IPS-20b (cell line): ENCODE data around the gene C11orf54.
"Not testable (repeated sequence)": the region's sequence is repeated elsewhere in the genome, so short reads cannot be mapped to it uniquely, and the experiment has no call there.

Experiments used
- H3K27ac ChIP-seq: one replicate; pipeline ENCODE4 v1.5.1; 2013; ENCODE audit warnings: low read length
- H3K27me3 ChIP-seq: 2 replicates; pipeline ENCODE4 v1.6.1; 2013; ENCODE audit warnings: mild to moderate bottlenecking, low read length, inconsistent platforms; ENCODE audit not compliant: insufficient read depth
- H3K36me3 ChIP-seq: 2 replicates; pipeline ENCODE4 v1.6.1; 2013; ENCODE audit warnings: low read depth, mild to moderate bottlenecking, inconsistent platforms, low read length, moderate library complexity; ENCODE audit not compliant: insufficient read depth
- H3K4me1 ChIP-seq: 2 replicates; pipeline ENCODE4 v1.6.1; 2013; ENCODE audit warnings: mild to moderate bottlenecking, control low read depth, inconsistent platforms, low read length, moderate library complexity; ENCODE audit not compliant: insufficient read depth
- H3K4me3 ChIP-seq: 2 replicates; pipeline ENCODE4 v1.5.1; 2013; ENCODE audit warnings: mild to moderate bottlenecking, low read length, inconsistent platforms
- H3K9ac ChIP-seq: 2 replicates; pipeline ENCODE4 v1.6.1; 2013; ENCODE audit warnings: low read depth, mild to moderate bottlenecking, inconsistent platforms, low read length, moderate library complexity
- H3K9me3 ChIP-seq: 2 replicates; pipeline ENCODE4 v1.6.1; 2013; ENCODE audit warnings: mild to moderate bottlenecking, low read depth, low read length, inconsistent platforms; ENCODE audit not compliant: insufficient read depth

Gene C11orf54

GRCh38 chr11:93737904-93738612 lies 3.4 kb upstream of the C11orf54 start:
- H3K36me3 ChIP-seq = peaks cover 75% of the 10 kb centered on the region
- no peaks in the 10 kb centered on the region for H3K27me3 ChIP-seq
- H3K27ac ChIP-seq = no peak overlapping the region
- no peaks in the 10 kb centered on the region for H3K9me3 ChIP-seq
- peaks cover 12% of the 10 kb centered on the region for H3K4me1 ChIP-seq
- peak overlapping the region; percentile 100 for H3K9ac ChIP-seq
- peak overlapping the region; percentile 99 for H3K4me3 ChIP-seq

GRCh38 chr11:93738647-93739081 lies 2.8 kb upstream of the C11orf54 start:
- Histone ChIP-seq H3K36me3 (peaks cover 69% of the 10 kb centered on the region), H3K4me3 (peak overlapping the region; percentile 99), H3K4me1 (peaks cover 12% of the 10 kb centered on the region)

GRCh38 chr11:93740031-93740729 lies 1.3 kb upstream of the C11orf54 start:
- Histone ChIP-seq H3K4me3 (peak overlapping the region; percentile 99), H3K9me3 (no peaks in the 10 kb centered on the region), H3K4me1 (peaks cover 14% of the 10 kb centered on the region), H3K36me3 (peaks cover 54% of the 10 kb centered on the region), H3K27ac (peak overlapping the region; percentile 87), H3K27me3 (no peaks in the 10 kb centered on the region), H3K9ac (peak overlapping the region; percentile 100)

More at GRCh38 chr11:93738647-93739081, 2.8 kb upstream of the C11orf54 start:
- Histone ChIP-seq H3K27ac (no peak overlapping the region), H3K9ac (peak overlapping the region; percentile 100), H3K27me3 (no peaks in the 10 kb centered on the region), H3K9me3 (no peaks in the 10 kb centered on the region)

GRCh38 chr11:93740730-93741093 lies 760 bp upstream of the C11orf54 start:
- Histone ChIP-seq H3K27ac (peak overlapping the region; percentile 87), H3K27me3 (no peaks in the 10 kb centered on the region), H3K4me1 (peaks cover 14% of the 10 kb centered on the region), H3K36me3 (peaks cover 49% of the 10 kb centered on the region), H3K9me3 (no peaks in the 10 kb centered on the region), H3K9ac (peak overlapping the region; percentile 100), H3K4me3 (peak overlapping the region; percentile 99)

GRCh38 chr11:93741882-93742226 lies 382 bp downstream of the C11orf54 start:
- H3K4me3 ChIP-seq = peak overlapping the region; percentile 99
- no peaks in the 10 kb centered on the region for H3K9me3 ChIP-seq
- H3K27me3 ChIP-seq = no peaks in the 10 kb centered on the region
- peaks cover 14% of the 10 kb centered on the region for H3K4me1 ChIP-seq
- peak overlapping the region; percentile 100 for H3K9ac ChIP-seq
- H3K27ac ChIP-seq = peak overlapping the region; percentile 93
- H3K36me3 ChIP-seq = peaks cover 37% of the 10 kb centered on the region

- no peak overlapping the region for H3K27ac ChIP-seq
- peaks cover 23% of the 10 kb centered on the region for H3K36me3 ChIP-seq
- H3K9me3 ChIP-seq = no peaks in the 10 kb centered on the region
- H3K4me3 ChIP-seq = no peak overlapping the region
- no peak overlapping the region for H3K9ac ChIP-seq
- H3K4me1 ChIP-seq = peaks cover 9% of the 10 kb centered on the region
- no peaks in the 10 kb centered on the region for H3K27me3 ChIP-seq
Observed at GRCh38 chr11:93743291-93743690, 1.8 kb downstream of the C11orf54 start.

- Histone ChIP-seq H3K4me3 (no peak overlapping the region), H3K9ac (no peak overlapping the region), H3K36me3 (peaks cover 10% of the 10 kb centered on the region), H3K27me3 (no peaks in the 10 kb centered on the region), H3K27ac (no peak overlapping the region), H3K4me1 (peaks cover 3% of the 10 kb centered on the region), H3K9me3 (no peaks in the 10 kb centered on the region)
Observed at GRCh38 chr11:93744669-93745004, 3.2 kb downstream of the C11orf54 start.

- H3K4me1 ChIP-seq, H3K27ac ChIP-seq, H3K36me3 ChIP-seq, H3K27me3 ChIP-seq, H3K9me3 ChIP-seq: not testable (repeated sequence)
- peak overlapping the region; percentile 22; the same call in 1 of the 2 replicates for H3K4me3 ChIP-seq
- H3K9ac ChIP-seq = peak overlapping the region; percentile 11; the same call in 1 of the 2 replicates
Observed at GRCh38 chr11:93745005-93745755, 3.7 kb downstream of the C11orf54 start.

GRCh38 chr11:93746101-93746500 lies 4.6 kb downstream of the C11orf54 start:
- no peak overlapping the region for H3K27ac ChIP-seq
- H3K9me3 ChIP-seq = no peaks in the 10 kb centered on the region

GRCh38 chr11:93747122-93747521 lies 5.7 kb downstream of the C11orf54 start:
- H3K9ac ChIP-seq = no peak overlapping the region; the same call in 1 of the 2 replicates
- H3K4me3 ChIP-seq = no peak overlapping the region
- H3K27me3 ChIP-seq = no peaks in the 10 kb centered on the region
- H3K27ac ChIP-seq = no peak overlapping the region
- H3K4me1 ChIP-seq = peaks cover 9% of the 10 kb centered on the region
- H3K9me3 ChIP-seq = no peaks in the 10 kb centered on the region
- no peaks in the 10 kb centered on the region; the same call in 1 of the 2 replicates for H3K36me3 ChIP-seq

More at GRCh38 chr11:93746101-93746500, 4.6 kb downstream of the C11orf54 start:
- no peaks in the 10 kb centered on the region for H3K27me3 ChIP-seq
- H3K9ac ChIP-seq = no peak overlapping the region
- no peak overlapping the region for H3K4me3 ChIP-seq
- no peaks in the 10 kb centered on the region; the same call in 1 of the 2 replicates for H3K36me3 ChIP-seq
- peaks cover 8% of the 10 kb centered on the region for H3K4me1 ChIP-seq

- H3K36me3 ChIP-seq = peaks cover 23% of the 10 kb centered on the region
- H3K4me1 ChIP-seq = peaks cover 7% of the 10 kb centered on the region; the same call in 1 of the 2 replicates
- no peaks in the 10 kb centered on the region for H3K9me3 ChIP-seq
- no peak overlapping the region for H3K4me3 ChIP-seq
- no peaks in the 10 kb centered on the region for H3K27me3 ChIP-seq
- H3K27ac ChIP-seq = no peak overlapping the region
- peak overlapping the region; percentile 51; the same call in 1 of the 2 replicates for H3K9ac ChIP-seq
Observed at GRCh38 chr11:93751001-93751400, 9.5 kb downstream of the C11orf54 start.
